Measurements from ENCODE around the gene CYP17A1. TPM values are rescaled to one million over a fixed set of nuclear protein-coding genes. Genes with fewer than 3 reads are reported as not detected.

The CYP17A1 gene
- total RNA-seq, 1 donor from 2014 or later = not detected

- peaks cover 8% of the 10 kb centered on the region for H3K27me3 Mint-ChIP-seq (ENCODE audit: unreplicated experiment)
- H3K27ac Mint-ChIP-seq (ENCODE audit: unreplicated experiment) = peak overlapping the region; percentile 87
- peaks cover 10% of the 10 kb centered on the region for H3K9me3 Mint-ChIP-seq (ENCODE audit: unreplicated experiment)
- no peaks in the 10 kb centered on the region for H3K36me3 Mint-ChIP-seq (ENCODE audit: unreplicated experiment)
- no peak for DNase-seq
- no peak for TF ChIP-seq CTCF (IDR thresholded peaks at IDR 0.05; ENCODE audit: partially characterized antibody, unreplicated experiment)
- peak overlapping the region; percentile 91 for H3K4me3 Mint-ChIP-seq (ENCODE audit: unreplicated experiment)
- H3K4me1 Mint-ChIP-seq (ENCODE audit: low read depth, unreplicated experiment) = peaks cover 9% of the 10 kb centered on the region
These were observed 33.0 kb upstream of the CYP17A1 start for GRCh38 chr10:102870221-102870620.

GRCh38 chr10:102869258-102870198, 32.3 kb upstream of the CYP17A1 start, which contains the start of gene AS3MT:
Gene AS3MT (plus strand): TSS chr10:102869470. CDS start chr10:102869593, 123 bp downstream.
- Mint-ChIP-seq H3K27ac (ENCODE audit: unreplicated experiment) (peak within 1 kb of the TSS; percentile 87), H3K4me3 (ENCODE audit: unreplicated experiment) (peak within 1 kb of the TSS; percentile 95), H3K27me3 (ENCODE audit: unreplicated experiment) (peaks cover 8% of the 10 kb centered on the region), H3K4me1 (ENCODE audit: low read depth, unreplicated experiment) (peaks cover 9% of the 10 kb centered on the region), H3K9me3 (ENCODE audit: unreplicated experiment) (peaks cover 10% of the 10 kb centered on the region), H3K36me3 (ENCODE audit: unreplicated experiment) (no peaks in the 10 kb centered on the region)
- TF ChIP-seq CTCF (IDR thresholded peaks at IDR 0.05; ENCODE audit: partially characterized antibody, unreplicated experiment) = no peak
- DNase-seq = peak; percentile 88

GRCh38 chr10:102868911-102869257, 31.7 kb upstream of the CYP17A1 start:
- peak overlapping the region; percentile 76 for H3K27ac Mint-ChIP-seq (ENCODE audit: unreplicated experiment)
- no peaks in the 10 kb centered on the region for H3K36me3 Mint-ChIP-seq (ENCODE audit: unreplicated experiment)
- peaks cover 8% of the 10 kb centered on the region for H3K27me3 Mint-ChIP-seq (ENCODE audit: unreplicated experiment)
- peaks cover 9% of the 10 kb centered on the region for H3K4me1 Mint-ChIP-seq (ENCODE audit: low read depth, unreplicated experiment)
- H3K9me3 Mint-ChIP-seq (ENCODE audit: unreplicated experiment) = peaks cover 10% of the 10 kb centered on the region
- TF ChIP-seq CTCF (IDR thresholded peaks at IDR 0.05; ENCODE audit: partially characterized antibody, unreplicated experiment) = no peak
- no peak for DNase-seq
- H3K4me3 Mint-ChIP-seq (ENCODE audit: unreplicated experiment) = peak overlapping the region; percentile 95

GRCh38 chr10:102865620-102866019, 28.4 kb upstream of the CYP17A1 start:
- Mint-ChIP-seq H3K27me3 (ENCODE audit: unreplicated experiment) (peaks cover 8% of the 10 kb centered on the region), H3K4me1 (ENCODE audit: low read depth, unreplicated experiment) (peaks cover 9% of the 10 kb centered on the region), H3K27ac (ENCODE audit: unreplicated experiment) (no peak overlapping the region), H3K4me3 (ENCODE audit: unreplicated experiment) (no peak overlapping the region), H3K9me3 (ENCODE audit: unreplicated experiment) (peaks cover 10% of the 10 kb centered on the region), H3K36me3 (ENCODE audit: unreplicated experiment) (no peaks in the 10 kb centered on the region)
- TF ChIP-seq CTCF (IDR thresholded peaks at IDR 0.05; ENCODE audit: partially characterized antibody, unreplicated experiment) = no peak
- no peak for DNase-seq

GRCh38 chr10:102863660-102864059, 26.4 kb upstream of the CYP17A1 start:
- Mint-ChIP-seq H3K9me3 (ENCODE audit: unreplicated experiment) (peaks cover 2% of the 10 kb centered on the region), H3K27me3 (ENCODE audit: unreplicated experiment) (peaks cover 3% of the 10 kb centered on the region), H3K4me3 (ENCODE audit: unreplicated experiment) (no peak overlapping the region), H3K4me1 (ENCODE audit: low read depth, unreplicated experiment) (no peaks in the 10 kb centered on the region), H3K36me3 (ENCODE audit: unreplicated experiment) (no peaks in the 10 kb centered on the region), H3K27ac (ENCODE audit: unreplicated experiment) (no peak overlapping the region)
- no peak for TF ChIP-seq CTCF (IDR thresholded peaks at IDR 0.05; ENCODE audit: partially characterized antibody, unreplicated experiment)
- no peak for DNase-seq
